Vagina (tissue), 2 donors: Measurements from ENCODE around the gene DRD1. TPM values are rescaled to one million over a fixed set of nuclear protein-coding genes. Genes with fewer than 3 reads are reported as not detected.
A peak's percentile ranks its signal among the peaks of the same experiment; 100 is the strongest.

Source experiments
- DNase-seq, 2 donors: peaks; one replicate each; pipeline ENCODE4 v3.0.0-alpha.2; 2017; ENCODE audit errors: extremely low spot score in 2 of 2
- H3K27ac ChIP-seq: fragments of 200-600 bp; sonication (generic); one replicate; pipeline ENCODE4 v1.5.1; 2019
- H3K27me3 ChIP-seq: fragments of 200-600 bp; sonication (generic); one replicate; pipeline ENCODE4 v1.5.1; 2019
- H3K36me3 ChIP-seq, 2 donors: fragments of 200-600 bp; sonication (generic); one replicate each; pipeline ENCODE4 v1.5.1; 2017 to 2019
- H3K4me1 ChIP-seq: fragments of 200-600 bp; sonication (generic); one replicate; pipeline ENCODE4 v1.5.1; 2019
- H3K4me3 ChIP-seq, 2 donors: fragments of 200-600 bp; sonication (generic); 1 replicate in 1 of 2; 2 replicates in 1 of 2; pipeline ENCODE4 v1.5.1; 2016 to 2019
- H3K9me3 ChIP-seq: fragments of 200-600 bp; sonication (generic); one replicate; pipeline ENCODE4 v1.5.1; 2019
- POLR2A ChIP-seq, 2 donors: fragments of 450-650 bp; IDR thresholded peaks; one replicate each; pipeline ENCODE4 v1.6.1; 2017; ENCODE audit warnings: antibody characterized with exemption in 2 of 2, mild to moderate bottlenecking in 2 of 2, moderate library complexity in 2 of 2
- POLR2AphosphoS5 ChIP-seq, 2 donors: sonication (generic); formaldehyde crosslinking; IDR thresholded peaks; one replicate each; pipeline ENCODE4 v1.9.0; 2017; ENCODE audit warnings: antibody characterized with exemption in 2 of 2, mild to moderate bottlenecking in 2 of 2, low read depth in 1 of 2; ENCODE audit not compliant: insufficient read depth in 1 of 2
- intact Hi-C: fragments of 100-400 bp; cut with DNase I; formaldehyde crosslinking; loops from one replicate; pipeline ENCODE4 v1.15.1; 2023
- total RNA-seq: library from RNA; depleted of rRNA; stranded (reverse); fragments of >200 nt; gene quantifications from one replicate; pipeline ENCODE4 v1.2.3, GENCODE V29; 2016
- TF ChIP-seq, protein P1 (sequence below), 3 experiments: fragments of 450-650 bp in 2 of 3; fragments of 200-600 bp in 1 of 3; sonication (generic) in 1 of 3; IDR thresholded peaks; one replicate each; pipeline ENCODE4 v1.5.1; 2017 to 2019; ENCODE audit warnings: antibody characterized with exemption in 3 of 3, mild to moderate bottlenecking in 2 of 3, moderate library complexity in 2 of 3

DRD1 gene
- total RNA-seq, 1 donor from 2014 or later: not detected

GRCh38 chr5:175464942-175465233 lies 20.9 kb upstream of the DRD1 start:
- H3K9me3 ChIP-seq: no peaks in the 10 kb centered on the region
- DNase-seq: no peak
- H3K36me3 ChIP-seq: no peaks in the 10 kb centered on the region
- H3K4me1 ChIP-seq: peaks cover 23% of the 10 kb centered on the region
- no peak overlapping the region for H3K4me3 ChIP-seq
- no peak for TF ChIP-seq POLR2A (IDR thresholded peaks at IDR 0.05)
- TF ChIP-seq, protein P1, sequence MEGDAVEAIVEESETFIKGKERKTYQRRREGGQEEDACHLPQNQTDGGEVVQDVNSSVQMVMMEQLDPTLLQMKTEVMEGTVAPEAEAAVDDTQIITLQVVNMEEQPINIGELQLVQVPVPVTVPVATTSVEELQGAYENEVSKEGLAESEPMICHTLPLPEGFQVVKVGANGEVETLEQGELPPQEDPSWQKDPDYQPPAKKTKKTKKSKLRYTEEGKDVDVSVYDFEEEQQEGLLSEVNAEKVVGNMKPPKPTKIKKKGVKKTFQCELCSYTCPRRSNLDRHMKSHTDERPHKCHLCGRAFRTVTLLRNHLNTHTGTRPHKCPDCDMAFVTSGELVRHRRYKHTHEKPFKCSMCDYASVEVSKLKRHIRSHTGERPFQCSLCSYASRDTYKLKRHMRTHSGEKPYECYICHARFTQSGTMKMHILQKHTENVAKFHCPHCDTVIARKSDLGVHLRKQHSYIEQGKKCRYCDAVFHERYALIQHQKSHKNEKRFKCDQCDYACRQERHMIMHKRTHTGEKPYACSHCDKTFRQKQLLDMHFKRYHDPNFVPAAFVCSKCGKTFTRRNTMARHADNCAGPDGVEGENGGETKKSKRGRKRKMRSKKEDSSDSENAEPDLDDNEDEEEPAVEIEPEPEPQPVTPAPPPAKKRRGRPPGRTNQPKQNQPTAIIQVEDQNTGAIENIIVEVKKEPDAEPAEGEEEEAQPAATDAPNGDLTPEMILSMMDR (IDR thresholded peaks at IDR 0.05): no peak
- no peak overlapping the region for H3K27ac ChIP-seq
- H3K27me3 ChIP-seq: no peaks in the 10 kb centered on the region
- intact Hi-C loops: no loop called here

DNA sequence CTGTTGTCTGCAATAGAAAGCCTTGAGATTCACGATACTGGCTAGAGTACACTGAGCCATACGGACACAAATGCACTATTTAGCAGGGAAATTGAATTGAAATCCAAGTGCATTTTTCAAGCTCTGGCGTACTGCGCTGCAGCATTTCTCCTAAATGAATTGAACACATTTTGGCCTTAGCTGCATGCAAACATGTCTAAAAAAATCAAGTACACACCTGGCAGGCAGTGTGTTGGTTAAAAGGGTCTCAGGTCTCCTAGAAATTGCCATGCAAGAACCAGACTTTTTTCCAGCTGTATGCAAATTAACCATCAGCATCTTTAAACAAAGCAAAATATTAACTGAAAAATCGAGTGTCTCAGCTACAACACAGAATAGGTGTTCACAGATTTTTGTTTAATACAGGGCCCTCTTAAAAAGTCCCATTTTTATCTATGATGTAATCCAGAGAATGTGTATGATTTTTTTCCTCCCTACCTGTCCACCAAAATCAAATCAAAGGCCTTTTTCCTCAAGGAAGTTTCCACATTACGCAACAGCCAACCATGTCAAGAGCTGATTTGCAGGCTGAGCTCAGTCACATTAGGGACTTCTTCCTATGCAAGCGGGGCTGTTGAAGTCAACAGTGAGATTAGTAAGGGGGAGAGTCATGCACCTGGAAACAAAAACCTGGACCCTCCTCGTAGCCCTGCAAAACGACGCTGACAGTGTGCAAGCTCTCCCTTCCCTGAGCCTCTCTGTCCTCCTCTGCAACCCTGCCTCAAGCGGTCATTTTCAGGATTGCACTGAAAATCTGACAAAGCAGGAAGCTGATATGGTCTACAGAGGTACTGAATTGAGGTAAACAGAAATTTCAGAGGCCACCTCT lies 20.3 kb upstream of the DRD1 start:
- Histone ChIP-seq H3K27me3 (no peaks in the 10 kb centered on the region), H3K9me3 (no peaks in the 10 kb centered on the region), H3K4me3 (no peak overlapping the region), H3K4me1 (peaks cover 23% of the 10 kb centered on the region), H3K36me3 (no peaks in the 10 kb centered on the region), H3K27ac (no peak overlapping the region)
- intact Hi-C loops: no loop called here
- DNase-seq: no peak
- TF ChIP-seq POLR2A (IDR thresholded peaks at IDR 0.05): no peak
- TF ChIP-seq, protein P1 (IDR thresholded peaks at IDR 0.05): peak in 2 of 3 experiments; percentile 23 to 34

- no peak for TF ChIP-seq POLR2AphosphoS5 (IDR thresholded peaks at IDR 0.05; ENCODE audit: insufficient read depth in 1 of 2, low read depth in 1 of 2)
- no peak for TF ChIP-seq POLR2A (IDR thresholded peaks at IDR 0.05)
- TF ChIP-seq, protein P1 (IDR thresholded peaks at IDR 0.05): no peak
- H3K27ac ChIP-seq: no peak overlapping the region
- peaks cover 23% of the 10 kb centered on the region for H3K4me1 ChIP-seq
- no peaks in the 10 kb centered on the region for H3K36me3 ChIP-seq
- intact Hi-C loops: no loop called here
- no peak overlapping the region for H3K4me3 ChIP-seq
- H3K27me3 ChIP-seq: no peaks in the 10 kb centered on the region
- peak in 1 of 2 donors; percentile 42 for DNase-seq
- no peaks in the 10 kb centered on the region for H3K9me3 ChIP-seq
Measured at GRCh38 chr5:175463641-175464040, 19.7 kb upstream of the DRD1 start.

- Histone ChIP-seq H3K4me3 (no peak overlapping the region), H3K36me3 (no peaks in the 10 kb centered on the region)
Measured at GRCh38 chr5:175461370-175461769, 17.4 kb upstream of the DRD1 start.

DNA sequence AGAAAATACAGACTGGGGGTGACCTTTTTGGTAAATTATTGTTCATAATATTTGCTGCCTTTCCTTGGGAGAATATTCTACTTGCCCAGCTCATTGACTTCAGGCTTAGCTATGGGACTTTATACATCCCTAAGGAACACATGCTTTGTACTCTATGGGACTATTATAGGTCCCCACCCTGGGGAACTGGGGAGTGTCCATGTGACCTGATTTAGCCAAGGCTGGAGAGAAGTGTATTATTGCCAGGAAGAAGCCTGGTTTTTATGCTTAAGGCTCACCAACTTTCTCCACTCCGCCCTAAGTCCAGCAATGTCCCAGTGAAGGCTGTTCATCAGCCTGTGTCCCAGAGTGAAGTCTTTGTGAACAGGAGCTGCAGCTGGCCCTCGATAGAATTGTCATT lies 16.6 kb upstream of the DRD1 start:
- no peaks in the 10 kb centered on the region for H3K27me3 ChIP-seq
- H3K4me1 ChIP-seq: no peaks in the 10 kb centered on the region
- H3K9me3 ChIP-seq: no peaks in the 10 kb centered on the region
- DNase-seq: no peak
- H3K27ac ChIP-seq: no peak overlapping the region
- TF ChIP-seq, protein P1 (IDR thresholded peaks at IDR 0.05): no peak
- TF ChIP-seq POLR2A (IDR thresholded peaks at IDR 0.05): no peak
- TF ChIP-seq POLR2AphosphoS5 (IDR thresholded peaks at IDR 0.05; ENCODE audit: insufficient read depth in 1 of 2, low read depth in 1 of 2): no peak
- no peak overlapping the region for H3K4me3 ChIP-seq
- H3K36me3 ChIP-seq: no peaks in the 10 kb centered on the region
- intact Hi-C loops: no loop called here

More at GRCh38 chr5:175461370-175461769, 17.4 kb upstream of the DRD1 start:
- intact Hi-C loops: no loop called here
- Histone ChIP-seq H3K27me3 (no peaks in the 10 kb centered on the region), H3K9me3 (no peaks in the 10 kb centered on the region), H3K4me1 (peaks cover 6% of the 10 kb centered on the region), H3K27ac (no peak overlapping the region)
- DNase-seq: no peak
- no peak for TF ChIP-seq POLR2AphosphoS5 (IDR thresholded peaks at IDR 0.05; ENCODE audit: insufficient read depth in 1 of 2, low read depth in 1 of 2)
- no peak for TF ChIP-seq POLR2A (IDR thresholded peaks at IDR 0.05)
- TF ChIP-seq, protein P1 (IDR thresholded peaks at IDR 0.05): no peak
